H1 (cell line): ENCODE data around the gene MBIP. TPM values are rescaled to one million over a fixed set of nuclear protein-coding genes. Genes with fewer than 3 reads are reported as not detected.

Experiments used
- CTCF ChIA-PET: fragments of 300-600 bp; sonication (Branson Sonifier 250); formaldehyde crosslinking; loops from one replicate; lab custom pipeline; 2021; ENCODE audit not compliant: partially characterized antibody; lab: Charles Lee
- POLR2A ChIA-PET: fragments of 300-600 bp; sonication (Branson Sonifier 250); formaldehyde crosslinking; loops from one replicate; lab custom pipeline; 2021; ENCODE audit warnings: inconsistent platforms; ENCODE audit not compliant: partially characterized antibody; lab: Charles Lee
- DNase-seq, 2 experiments: peaks; one replicate each; pipeline versions ENCODE4 v3.0.0 to v3.0.0-alpha.2; 2010 to 2022; ENCODE audit warnings: low spot score in 2 of 2, low read depth in 1 of 2, mixed read lengths in 1 of 2
- FAIRE-seq: peaks from 2 replicates; lab custom pipeline; 2011; peaks lifted over from hg19 to GRCh38; lab: Jason Lieb, UNC
- H2AFZ ChIP-seq: 2 replicates; pipeline ENCODE4 v1.8.1; 2012; ENCODE audit warnings: low read length, inconsistent platforms
- H2AK5ac ChIP-seq: 2 replicates; pipeline ENCODE4 v1.6.1; 2013; ENCODE audit warnings: low read depth, low read length
- H2BK120ac ChIP-seq: replicated peaks from 2 replicates; pipeline ENCODE3; 2013; ENCODE audit warnings: low read depth, low read length, inconsistent platforms
- H2BK12ac ChIP-seq: 2 replicates; pipeline ENCODE4 v1.6.1; 2013; ENCODE audit warnings: low read depth, low read length
- H2BK15ac ChIP-seq: 2 replicates; pipeline ENCODE4 v1.6.1; 2013; ENCODE audit warnings: low read length
- H2BK20ac ChIP-seq: 2 replicates; pipeline ENCODE4 v1.6.1; 2013; ENCODE audit warnings: low read length
- H2BK5ac ChIP-seq: 2 replicates; pipeline ENCODE4 v1.6.1; 2013; ENCODE audit warnings: low read depth, low read length
- H3K14ac ChIP-seq: 2 replicates; pipeline ENCODE4 v1.6.1; 2013; ENCODE audit warnings: inconsistent platforms; ENCODE audit not compliant: insufficient read length
- H3K18ac ChIP-seq: 2 replicates; pipeline ENCODE4 v1.6.1; 2013; ENCODE audit warnings: low read length; ENCODE audit errors: extremely low read depth
- H3K23ac ChIP-seq: 2 replicates; pipeline ENCODE4 v1.6.1; 2013; ENCODE audit warnings: inconsistent platforms; ENCODE audit not compliant: insufficient read length
- H3K23me2 ChIP-seq: 2 replicates; pipeline ENCODE4 v1.6.1; 2013; ENCODE audit warnings: low read depth, low read length
- H3K27ac ChIP-seq: 2 replicates; pipeline ENCODE4 v1.6.1; 2011; ENCODE audit warnings: low read depth, low read length, inconsistent platforms
- H3K27me3 ChIP-seq, 4 experiments: replicated peaks in 1 of 4; 1 replicate in 1 of 4; 2 replicates in 3 of 4; pipeline versions ENCODE4 v1.6.1 to v1.8.1; 2011 to 2013; ENCODE audit warnings: low read length in 3 of 4, mild to moderate bottlenecking in 3 of 4, inconsistent platforms in 2 of 4, mixed read lengths in 2 of 4, moderate library complexity in 1 of 4; ENCODE audit not compliant: control insufficient read depth in 3 of 4, insufficient read depth in 3 of 4; ENCODE audit errors: extremely low read depth in 1 of 4
- H3K36me3 ChIP-seq, 4 experiments: 2 replicates each; pipeline versions ENCODE4 v1.6.1 to v1.8.1; 2011 to 2013; ENCODE audit warnings: mild to moderate bottlenecking in 4 of 4, low read length in 3 of 4, moderate library complexity in 2 of 4, control low read depth in 1 of 4, inconsistent platforms in 1 of 4; ENCODE audit not compliant: insufficient read depth in 4 of 4, control insufficient read depth in 2 of 4
- H3K4ac ChIP-seq: replicated peaks from 2 replicates; pipeline ENCODE3; 2013; ENCODE audit warnings: low read length, low read depth, mixed read lengths, inconsistent platforms; ENCODE audit not compliant: insufficient read length
- H3K4me1 ChIP-seq, 4 experiments: replicated peaks in 1 of 4; 1 replicate in 1 of 4; 2 replicates in 3 of 4; pipeline versions ENCODE4 v1.6.1 to v1.8.1; 2011 to 2013; ENCODE audit warnings: low read length in 3 of 4, inconsistent platforms in 2 of 4, mixed read lengths in 1 of 4; ENCODE audit not compliant: insufficient read depth in 4 of 4, control insufficient read depth in 3 of 4
- H3K4me2 ChIP-seq, 2 experiments: 2 replicates each; pipeline versions ENCODE4 v1.6.1 to v1.8.1; 2011 to 2013; ENCODE audit warnings: low read depth in 2 of 2, low read length in 2 of 2, control low read depth in 1 of 2, inconsistent platforms in 1 of 2, mild to moderate bottlenecking in 1 of 2; ENCODE audit not compliant: insufficient read depth in 1 of 2
- H3K4me3 ChIP-seq, 4 experiments: fragments of 200-600, 300-600 bp in 1 of 4; sonication (generic), shearing (Covaris generic), sonication (Bioruptor Twin) in 1 of 4; 2 replicates each; pipeline versions ENCODE4 v1.5.1 to v1.8.1; 2011 to 2016; ENCODE audit warnings: low read length in 4 of 4, low read depth in 3 of 4, control low read depth in 2 of 4, inconsistent platforms in 2 of 4, mild to moderate bottlenecking in 2 of 4, mixed read lengths in 1 of 4, moderate library complexity in 1 of 4; ENCODE audit not compliant: insufficient read depth in 2 of 4; ENCODE audit errors: extremely low read depth in 1 of 4
- H3K56ac ChIP-seq: replicated peaks from 2 replicates; pipeline ENCODE3; 2013; ENCODE audit warnings: low read depth, mild to moderate bottlenecking, mixed read lengths, low read length, inconsistent platforms; ENCODE audit not compliant: insufficient read length
- H3K79me1 ChIP-seq: 2 replicates; pipeline ENCODE4 v1.6.1; 2013; ENCODE audit warnings: low read depth, low read length, control low read depth
- H3K79me2 ChIP-seq, 2 experiments: 2 replicates each; pipeline versions ENCODE4 v1.6.1 to v1.8.1; 2012 to 2013; ENCODE audit warnings: low read length in 2 of 2, mild to moderate bottlenecking in 2 of 2, inconsistent platforms in 1 of 2; ENCODE audit not compliant: insufficient read depth in 2 of 2, control insufficient read depth in 1 of 2
- H3K9ac ChIP-seq, 4 experiments: replicated peaks in 1 of 4; 1 replicate in 1 of 4; 2 replicates in 3 of 4; pipeline versions ENCODE4 v1.6.1 to v1.8.1; 2011 to 2013; ENCODE audit warnings: low read depth in 3 of 4, low read length in 3 of 4, control low read depth in 2 of 4, mild to moderate bottlenecking in 2 of 4, moderate library complexity in 2 of 4, inconsistent platforms in 1 of 4; ENCODE audit errors: extremely low read depth in 1 of 4
- H3K9me3 ChIP-seq, 2 experiments: 2 replicates each; pipeline versions ENCODE4 v1.6.1 to v1.8.1; 2012 to 2013; ENCODE audit warnings: mild to moderate bottlenecking in 2 of 2, moderate library complexity in 2 of 2, control low read depth in 1 of 2, inconsistent platforms in 1 of 2, low read depth in 1 of 2, low read length in 1 of 2, mixed read lengths in 1 of 2; ENCODE audit not compliant: insufficient read depth in 2 of 2
- H4K20me1 ChIP-seq, 2 experiments: replicated peaks in 1 of 2; 2 replicates each; pipeline versions ENCODE3 to v1.8.1; 2011 to 2013; ENCODE audit warnings: inconsistent platforms in 2 of 2, low read length in 2 of 2, mild to moderate bottlenecking in 1 of 2; ENCODE audit not compliant: insufficient read depth in 2 of 2, control insufficient read depth in 1 of 2
- H4K5ac ChIP-seq: 2 replicates; pipeline ENCODE4 v1.6.1; 2013; ENCODE audit warnings: low read length, low read depth, mixed read lengths, inconsistent platforms; ENCODE audit not compliant: insufficient read length
- H4K8ac ChIP-seq: 2 replicates; pipeline ENCODE4 v1.8.0; 2013; ENCODE audit warnings: mild to moderate bottlenecking, moderate library complexity, low read length, inconsistent platforms; ENCODE audit not compliant: insufficient read depth; ENCODE audit errors: extremely low read depth
- H4K91ac ChIP-seq: replicated peaks from 2 replicates; pipeline ENCODE3; 2013; ENCODE audit warnings: low read length, mixed read lengths, inconsistent platforms; ENCODE audit not compliant: insufficient read length
- EGR1 ChIP-seq: IDR thresholded peaks from 2 replicates; pipeline ENCODE4 v1.6.1; 2011; ENCODE audit warnings: low read depth, low read length, borderline replicate concordance
- EP300 ChIP-seq, 2 experiments: IDR thresholded peaks; 1 replicate in 1 of 2; 2 replicates in 1 of 2; pipeline ENCODE4 v1.6.1; 2011 to 2012; ENCODE audit warnings: low read depth in 2 of 2, low read length in 2 of 2, mild to moderate bottlenecking in 2 of 2, borderline replicate concordance in 1 of 2, inconsistent platforms in 1 of 2, moderate library complexity in 1 of 2
- HDAC6 ChIP-seq: IDR thresholded peaks from one replicate; pipeline ENCODE4 v1.7.1; 2012; ENCODE audit warnings: low read depth, mild to moderate bottlenecking, inconsistent platforms, low read length, moderate library complexity
- MAFK ChIP-seq: IDR thresholded peaks from 2 replicates; pipeline ENCODE4 v1.6.1; 2012; ENCODE audit warnings: low read depth, mild to moderate bottlenecking, improper control_type of control experiment, low read length
- POLR2AphosphoS5 ChIP-seq: IDR thresholded peaks from 2 replicates; pipeline ENCODE4 v1.6.1; 2011; ENCODE audit warnings: low read depth, low read length
- RAD21 ChIP-seq, 2 experiments: IDR thresholded peaks in 1 of 2; conservative IDR thresholded peaks in 1 of 2; 2 replicates each; pipeline ENCODE4 v1.6.1; 2011; ENCODE audit warnings: low read depth in 2 of 2, low read length in 2 of 2, improper control_type of control experiment in 1 of 2, inconsistent platforms in 1 of 2, mild to moderate bottlenecking in 1 of 2, moderate library complexity in 1 of 2
- YY1 ChIP-seq: IDR thresholded peaks from 2 replicates; pipeline ENCODE4 v1.6.1; 2011; ENCODE audit warnings: low read depth, mild to moderate bottlenecking, low read length
- ZNF274 ChIP-seq: IDR thresholded peaks from 2 replicates; pipeline ENCODE4 v1.7.0; 2012; ENCODE audit warnings: low read length, borderline replicate concordance; ENCODE audit errors: extremely low read depth
- WGBS, 2 experiments: shearing (Covaris generic) in 1 of 2; methylation state at CpG; one replicate each; pipeline versions ENCODE4 v1.1.6 to v1.1.7; 2013 to 2015; ENCODE audit warnings: low lambda C conversion rate in 2 of 2, mixed read lengths in 2 of 2, inconsistent platforms in 1 of 2, low coverage in 1 of 2, missing lambda C conversion rate in 1 of 2; ENCODE audit not compliant: insufficient replicate concordance in 2 of 2, insufficient coverage in 1 of 2, insufficient read length in 1 of 2; ENCODE audit errors: extremely low coverage in 1 of 2, missing lambda C conversion rate in 1 of 2; 5-methylcytosine and 5-hydroxymethylcytosine counted together
- polyA plus RNA-seq, 7 experiments: library from polyadenylated mRNA; depleted of rRNA in 3 of 7; stranded (reverse) in 5 of 7; unstranded in 2 of 7; fragments of >200 nt in 5 of 7; fragments of 200-250 nt in 2 of 7; gene quantifications; 1 replicate in 5 of 7; 2 replicates in 1 of 7; 4 replicates in 1 of 7; pipeline versions ENCODE4 v1.2.1 to v1.2.3, GENCODE V29; 2011 to 2013; ENCODE audit warnings: missing spikeins in 2 of 7, mixed read lengths in 2 of 7
- total RNA-seq: library from RNA; stranded (reverse); fragmentation: NEBNext Ultra II Directional; extraction: Animal tissue kit (Norgen Biotek cat#: 25700); gene quantifications from 2 replicates; pipeline ENCODE4 v1.2.1, GENCODE V29; 2021
- TF ChIP-seq, protein P1 (sequence below), 3 experiments: IDR thresholded peaks; 1 replicate in 2 of 3; 2 replicates in 1 of 3; pipeline versions ENCODE4 v1.5.1 to v1.6.1; 2011; ENCODE audit warnings: low read length in 3 of 3, mild to moderate bottlenecking in 3 of 3, inconsistent platforms in 2 of 3, low read depth in 1 of 3, moderate library complexity in 1 of 3; ENCODE audit not compliant: insufficient read depth in 1 of 3; ENCODE audit errors: control extremely low read depth in 1 of 3
- TF ChIP-seq, protein P2 (sequence below): IDR thresholded peaks from 2 replicates; pipeline ENCODE4 v1.6.1; 2012; ENCODE audit warnings: inconsistent platforms

Gene MBIP
- total and polyA plus RNA-seq, 2 of the 8 experiments (the other 6 are each of a cell fraction or from before 2014, with no cell fraction given): 15.0 to 27.4 TPM

DNA sequence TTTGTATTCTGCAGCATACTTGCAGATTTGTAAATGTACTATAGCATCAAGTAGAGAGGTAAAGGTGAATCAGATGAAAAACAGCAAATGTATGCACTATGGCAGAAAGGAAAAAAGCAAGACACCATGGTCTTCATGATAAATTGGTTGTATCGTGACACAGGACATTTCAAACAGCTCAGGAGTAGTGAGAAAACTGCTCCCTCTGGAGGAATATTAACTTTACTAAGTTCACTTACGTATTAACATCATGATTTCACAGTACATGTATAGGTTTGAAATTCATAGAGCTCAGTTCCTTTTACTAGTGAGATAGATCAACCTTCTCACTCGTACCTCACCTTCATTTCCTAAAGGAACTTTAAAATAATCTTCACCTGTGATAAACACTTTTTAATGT lies 6.5 kb downstream of the MBIP start:
- FAIRE-seq (no peak), DNase-seq (no peak)
- Histone ChIP-seq H4K91ac (no peak overlapping the region), H3K4me1 (peaks cover 0 to 8% (median 2%) of the 10 kb centered on the region in 4 experiments; a peak in 5 of 7 replicates), H2BK15ac (no peak overlapping the region), H3K79me1 (no peaks in the 10 kb centered on the region), H2BK120ac (no peak overlapping the region), H3K4me2 (no peak overlapping the region), H3K56ac (no peak overlapping the region), H2AK5ac (no peak overlapping the region), H2AFZ (no peak overlapping the region), H3K23me2 (no peaks in the 10 kb centered on the region), H4K8ac (no peak overlapping the region), H3K79me2 (peaks cover 0 to 38% of the 10 kb centered on the region in 2 experiments; a peak in 3 of 4 replicates), H3K23ac (no peak overlapping the region), H3K9me3 (no peaks in the 10 kb centered on the region), H2BK12ac (no peak overlapping the region), H3K9ac (no peak overlapping the region), H3K36me3 (peaks cover 4 to 34% (median 18%) of the 10 kb centered on the region in 4 experiments; a peak in 7 of 8 replicates), H2BK5ac (no peak overlapping the region), H3K14ac (no peak overlapping the region), H3K27me3 (no peaks in the 10 kb centered on the region), H2BK20ac (no peak overlapping the region), H3K4me3 (no peak overlapping the region), H3K18ac (no peak overlapping the region), H3K27ac (no peak overlapping the region), H4K5ac (no peak overlapping the region), H4K20me1 (peaks cover 1 to 2% of the 10 kb centered on the region in 2 experiments), H3K4ac (no peak overlapping the region)
- ChIA-PET POLR2A (interaction anchor here (1.5 kb wide), 1 partner anchor 10 kb away, joined by 3 read pairs; no protein-coding TSS in a partner anchor), CTCF (interaction anchor here (0.6 to 2.9 kb wide), 11 partner anchors 9 to 244 kb away, joined by 3 to 13 read pairs (median 3); no protein-coding TSS in a partner anchor)
- 76% methylated on average over 3 of the region's 3 CpGs; no CpG with 5 or more reads in 1 of the 2 experiments for WGBS, 2 experiments
- TF ChIP-seq POLR2AphosphoS5 (no peak), HDAC6 (no peak), EP300 (IDR thresholded peaks at IDR 0.05; ENCODE audit: borderline replicate concordance in 1 of 2, low read depth in 2 of 2, low read length in 2 of 2) (no peak), YY1 (no peak), ZNF274 (no peak), EGR1 (no peak), MAFK (no peak), RAD21 (IDR thresholded peaks at IDR 0.05 in 1 of 2, conservative IDR thresholded peaks at IDR 0.05 in 1 of 2; ENCODE audit: low read depth in 2 of 2, low read length in 2 of 2) (peak; percentile 22 to 28; a peak in 2 of 4 replicates)
- TF ChIP-seq, protein P1, sequence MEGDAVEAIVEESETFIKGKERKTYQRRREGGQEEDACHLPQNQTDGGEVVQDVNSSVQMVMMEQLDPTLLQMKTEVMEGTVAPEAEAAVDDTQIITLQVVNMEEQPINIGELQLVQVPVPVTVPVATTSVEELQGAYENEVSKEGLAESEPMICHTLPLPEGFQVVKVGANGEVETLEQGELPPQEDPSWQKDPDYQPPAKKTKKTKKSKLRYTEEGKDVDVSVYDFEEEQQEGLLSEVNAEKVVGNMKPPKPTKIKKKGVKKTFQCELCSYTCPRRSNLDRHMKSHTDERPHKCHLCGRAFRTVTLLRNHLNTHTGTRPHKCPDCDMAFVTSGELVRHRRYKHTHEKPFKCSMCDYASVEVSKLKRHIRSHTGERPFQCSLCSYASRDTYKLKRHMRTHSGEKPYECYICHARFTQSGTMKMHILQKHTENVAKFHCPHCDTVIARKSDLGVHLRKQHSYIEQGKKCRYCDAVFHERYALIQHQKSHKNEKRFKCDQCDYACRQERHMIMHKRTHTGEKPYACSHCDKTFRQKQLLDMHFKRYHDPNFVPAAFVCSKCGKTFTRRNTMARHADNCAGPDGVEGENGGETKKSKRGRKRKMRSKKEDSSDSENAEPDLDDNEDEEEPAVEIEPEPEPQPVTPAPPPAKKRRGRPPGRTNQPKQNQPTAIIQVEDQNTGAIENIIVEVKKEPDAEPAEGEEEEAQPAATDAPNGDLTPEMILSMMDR (IDR thresholded peaks at IDR 0.05; ENCODE audit: control extremely low read depth in 1 of 3, insufficient read depth in 1 of 3, low read depth in 1 of 3, low read length in 3 of 3): peak in 1 of 3 experiments; percentile 10; a peak in 2 of 4 replicates
- TF ChIP-seq, protein P2, sequence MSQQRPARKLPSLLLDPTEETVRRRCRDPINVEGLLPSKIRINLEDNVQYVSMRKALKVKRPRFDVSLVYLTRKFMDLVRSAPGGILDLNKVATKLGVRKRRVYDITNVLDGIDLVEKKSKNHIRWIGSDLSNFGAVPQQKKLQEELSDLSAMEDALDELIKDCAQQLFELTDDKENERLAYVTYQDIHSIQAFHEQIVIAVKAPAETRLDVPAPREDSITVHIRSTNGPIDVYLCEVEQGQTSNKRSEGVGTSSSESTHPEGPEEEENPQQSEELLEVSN: no peak
